SK-N-SH (cell line): Measurements from ENCODE around the gene ARMC6. TPM values are rescaled to one million over a fixed set of nuclear protein-coding genes. Genes with fewer than 3 reads are reported as not detected.

Experiments
- CTCF ChIA-PET: fragments of 300-600, 350-600 bp; formaldehyde crosslinking; extraction: SDS; loops from one replicate; lab custom pipeline; 2021; lab: Yijun Ruan, JAX
- POLR2A ChIA-PET: fragments of 350-600 bp; sonication (Branson Sonifier 250); formaldehyde crosslinking; extraction: SDS; loops from one replicate; lab custom pipeline; 2020; ENCODE audit warnings: antibody characterized with exemption, inconsistent platforms; lab: Yijun Ruan, JAX
- DNase-seq: peaks from one replicate; pipeline ENCODE4 v3.0.0; 2012
- H2AFZ ChIP-seq: fragments of 200-600 bp; sonication (generic); 2 replicates; pipeline ENCODE4 v1.8.1; 2016; ENCODE audit warnings: antibody characterized with exemption, mild to moderate bottlenecking, low read depth
- H3F3A ChIP-seq: fragments of 200-600 bp; sonication (generic); replicated peaks from 2 replicates; pipeline ENCODE3; 2016; ENCODE audit warnings: antibody characterized with exemption, mild to moderate bottlenecking; ENCODE audit not compliant: insufficient read depth
- H3K27ac ChIP-seq, 2 experiments: fragments of 200-500 bp in 1 of 2; fragments of 200-600 bp in 1 of 2; sonication (Bioruptor generic) in 1 of 2; sonication (generic), shearing (Covaris generic) in 1 of 2; 2 replicates each; pipeline versions ENCODE4 v1.5.1 to v1.6.1; 2014 to 2016; ENCODE audit warnings: low read depth in 2 of 2, inconsistent platforms in 1 of 2, low read length in 1 of 2, mild to moderate bottlenecking in 1 of 2, mixed read lengths in 1 of 2
- H3K27me3 ChIP-seq: fragments of 200-600 bp; sonication (generic), shearing (Covaris generic); 2 replicates; pipeline ENCODE4 v1.6.1; 2016; ENCODE audit warnings: mixed run types; ENCODE audit not compliant: insufficient read depth
- H3K36me3 ChIP-seq, 2 experiments: fragments of 200-500 bp in 1 of 2; fragments of 200-600 bp in 1 of 2; sonication (Bioruptor generic) in 1 of 2; sonication (generic) in 1 of 2; replicated peaks in 1 of 2; 2 replicates each; pipeline versions ENCODE3 to v1.5.1; 2014 to 2016; ENCODE audit warnings: low read length in 1 of 2, mild to moderate bottlenecking in 1 of 2; ENCODE audit not compliant: insufficient read depth in 2 of 2, control insufficient read depth in 1 of 2
- H3K4me1 ChIP-seq, 2 experiments: fragments of 200-500 bp in 1 of 2; fragments of 200-600 bp in 1 of 2; sonication (Bioruptor generic) in 1 of 2; sonication (generic), shearing (Covaris generic) in 1 of 2; 2 replicates each; pipeline versions ENCODE4 v1.5.1 to v1.6.1; 2014 to 2016; ENCODE audit warnings: low read depth in 1 of 2, low read length in 1 of 2, mixed run types in 1 of 2; ENCODE audit not compliant: insufficient read depth in 2 of 2, control insufficient read depth in 1 of 2
- H3K4me2 ChIP-seq: fragments of 200-600 bp; sonication (generic), shearing (Covaris generic); 2 replicates; pipeline ENCODE4 v1.6.1; 2017; ENCODE audit warnings: mixed run types
- H3K4me3 ChIP-seq, 2 experiments: fragments of 200-500 bp in 1 of 2; fragments of 200-600 bp in 1 of 2; sonication (Bioruptor generic) in 1 of 2; sonication (generic), shearing (Covaris generic) in 1 of 2; 2 replicates each; pipeline versions ENCODE4 v1.5.1 to v1.8.1; 2014 to 2016; ENCODE audit warnings: low read depth in 2 of 2, inconsistent platforms in 1 of 2, low read length in 1 of 2, mild to moderate bottlenecking in 1 of 2, mixed read lengths in 1 of 2, moderate library complexity in 1 of 2
- H3K79me2 ChIP-seq: fragments of 200-600 bp; sonication (generic); 2 replicates; pipeline ENCODE4 v1.8.1; 2017; ENCODE audit warnings: mild to moderate bottlenecking; ENCODE audit not compliant: insufficient read depth
- H3K9ac ChIP-seq: fragments of 200-600 bp; sonication (generic); 2 replicates; pipeline ENCODE4 v1.6.1; 2017; ENCODE audit warnings: mixed run types
- H3K9me2 ChIP-seq: fragments of 200-600 bp; sonication (generic); 2 replicates; pipeline ENCODE4 v1.6.1; 2017; ENCODE audit warnings: mixed run types
- H3K9me3 ChIP-seq: fragments of 200-600 bp; sonication (generic); 2 replicates; pipeline ENCODE4 v1.6.1; 2017; ENCODE audit warnings: mixed run types, mild to moderate bottlenecking, moderate library complexity
- H4K20me1 ChIP-seq: fragments of 200-600 bp; sonication (generic); 2 replicates; pipeline ENCODE4 v1.6.1; 2017; ENCODE audit warnings: mild to moderate bottlenecking, mixed run types; ENCODE audit not compliant: insufficient read depth
- FOSL2 ChIP-seq: IDR thresholded peaks from 2 replicates; pipeline ENCODE4 v1.4.0; 2012; ENCODE audit warnings: low read depth, mild to moderate bottlenecking, moderate library complexity, borderline replicate concordance
- FOXM1 ChIP-seq: IDR thresholded peaks from 2 replicates; pipeline ENCODE4 v1.4.0; 2012; ENCODE audit warnings: low read depth, mild to moderate bottlenecking
- GABPA ChIP-seq: IDR thresholded peaks from 2 replicates; pipeline ENCODE4 v1.4.0; 2012; ENCODE audit warnings: low read depth, mild to moderate bottlenecking
- JUND ChIP-seq: IDR thresholded peaks from 2 replicates; pipeline ENCODE4 v1.4.0; 2012
- MAX ChIP-seq: IDR thresholded peaks from 2 replicates; pipeline ENCODE4 v1.4.0; 2012; ENCODE audit warnings: low read depth
- MEF2A ChIP-seq: IDR thresholded peaks from 2 replicates; pipeline ENCODE4 v1.4.0; 2012; ENCODE audit warnings: low read depth, borderline replicate concordance
- MXI1 ChIP-seq: IDR thresholded peaks from 2 replicates; pipeline ENCODE4 v1.6.1; 2012; ENCODE audit warnings: mild to moderate bottlenecking, low read depth, low read length, improper control_type of control experiment
- NRF1 ChIP-seq: IDR thresholded peaks from 2 replicates; pipeline ENCODE4 v1.6.1; 2012; ENCODE audit warnings: low read depth, mild to moderate bottlenecking, low read length
- PBX3 ChIP-seq: IDR thresholded peaks from 2 replicates; pipeline ENCODE4; 2012
- RAD21 ChIP-seq: IDR thresholded peaks from 2 replicates; pipeline ENCODE4 v1.6.1; 2012; ENCODE audit warnings: mild to moderate bottlenecking, low read length
- RCOR1 ChIP-seq: fragments of 150-350 bp; IDR thresholded peaks from 2 replicates; pipeline ENCODE4 v1.6.1; 2017; ENCODE audit warnings: antibody characterized with exemption, low read length
- RXRA ChIP-seq: IDR thresholded peaks from 2 replicates; pipeline ENCODE4 v1.4.0; 2012; ENCODE audit warnings: low read depth, mild to moderate bottlenecking, borderline replicate concordance
- SIN3A ChIP-seq: IDR thresholded peaks from 2 replicates; pipeline ENCODE4 v1.6.1; 2012; ENCODE audit warnings: low read depth, mild to moderate bottlenecking, low read length, moderate library complexity, borderline replicate concordance
- SMC3 ChIP-seq: IDR thresholded peaks from 2 replicates; pipeline ENCODE4 v1.6.1; 2012; ENCODE audit warnings: low read depth, low read length, improper control_type of control experiment
- TCF12 ChIP-seq: IDR thresholded peaks from 2 replicates; pipeline ENCODE4 v1.4.0; 2012
- TEAD4 ChIP-seq: IDR thresholded peaks from 2 replicates; pipeline ENCODE4 v1.4.0; 2012; ENCODE audit warnings: mild to moderate bottlenecking, borderline replicate concordance; ENCODE audit not compliant: insufficient read depth
- WGBS: methylation state at CpG from one replicate; pipeline ENCODE4 v1.1.6; 2017; ENCODE audit warnings: low lambda C conversion rate; 5-methylcytosine and 5-hydroxymethylcytosine counted together
- polyA plus RNA-seq, 3 experiments: library from polyadenylated mRNA; depleted of rRNA; stranded (reverse); fragments of >200 nt; gene quantifications; 2 replicates each; pipeline ENCODE4 v1.2.3, GENCODE V29; 2012
- TF ChIP-seq, protein P1 (sequence below): IDR thresholded peaks from 2 replicates; pipeline ENCODE4 v1.6.1; 2012; ENCODE audit warnings: mild to moderate bottlenecking, low read depth, low read length, moderate library complexity

The ARMC6 gene
- polyA plus RNA-seq, 1 of the 3 experiments (the other 2 are of a cell fraction): 34.7 TPM

DNA sequence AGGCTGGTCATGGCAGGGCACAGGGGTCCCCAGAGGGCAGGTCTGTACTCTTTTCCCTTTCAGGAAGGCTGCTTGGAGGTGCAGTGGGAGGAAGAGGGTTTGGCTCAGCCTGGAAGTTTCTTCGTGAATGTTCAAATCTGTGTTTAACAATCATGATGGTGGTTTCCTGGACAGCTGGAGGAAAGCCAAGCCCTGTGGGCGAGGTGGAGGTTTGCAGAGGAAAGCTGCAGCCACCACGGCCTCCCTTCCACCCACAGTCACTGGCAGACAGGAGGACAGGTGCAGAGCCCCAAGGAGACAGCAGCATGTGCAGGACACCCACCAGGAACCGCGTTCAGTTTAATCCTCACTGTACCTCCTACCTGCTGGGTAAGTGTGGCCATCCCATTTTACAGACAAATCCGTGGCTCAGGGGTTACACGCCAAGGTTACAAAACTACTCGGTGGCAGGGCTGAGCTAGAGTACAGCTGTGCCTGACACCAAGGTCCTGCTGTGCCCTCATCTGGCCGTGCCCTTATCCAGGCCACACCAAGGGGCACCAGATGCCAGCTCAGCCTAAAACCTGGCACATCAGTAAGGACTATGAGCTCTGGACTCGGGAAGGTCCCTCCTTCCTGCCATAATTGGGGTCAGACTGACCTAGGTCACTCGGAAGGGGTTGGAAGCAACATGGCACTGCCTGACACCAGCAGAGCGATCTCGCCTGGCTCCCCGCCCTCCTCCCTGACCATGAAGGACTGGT is 34.2 kb upstream of the ARMC6 start:
- DNase-seq: no peak

DNA sequence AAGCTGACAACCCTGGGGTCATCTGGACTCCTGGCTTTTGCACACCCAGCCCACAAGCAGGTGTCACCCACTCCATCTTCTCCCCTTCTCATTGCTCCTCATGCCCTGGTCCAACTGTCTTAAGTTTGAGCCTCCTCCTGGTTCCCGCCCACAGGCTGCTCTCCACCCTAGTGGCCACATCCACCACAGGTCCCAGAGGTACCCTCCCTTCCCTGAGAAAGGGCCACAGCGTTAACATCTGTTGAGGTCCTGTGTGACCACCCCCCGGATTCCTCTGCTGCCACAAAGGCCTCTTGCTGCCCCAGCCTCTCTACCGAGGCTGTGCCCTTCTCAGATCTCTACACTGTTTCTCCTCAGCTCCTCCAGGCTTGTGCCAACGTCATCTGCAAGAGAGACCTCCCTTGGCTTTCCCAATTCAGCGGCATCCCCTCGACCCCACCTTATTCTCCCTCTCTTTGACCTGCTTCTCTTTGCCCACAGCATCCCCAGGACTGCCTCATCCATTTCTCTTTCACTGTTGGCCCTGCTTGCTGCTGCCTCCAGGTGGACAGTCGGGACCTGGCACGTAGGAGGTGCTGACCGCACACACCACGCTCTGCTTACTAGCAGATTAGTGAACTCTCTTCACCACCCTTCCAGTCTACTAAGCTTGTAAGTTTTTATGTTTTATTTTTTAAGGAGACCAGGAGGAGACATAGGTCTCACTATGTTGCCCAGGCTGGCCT is 33.3 kb upstream of the ARMC6 start:
- H2AFZ ChIP-seq: no peak overlapping the region
- no peak overlapping the region for H3K9ac ChIP-seq
- H3K4me2 ChIP-seq: no peak overlapping the region
- no peaks in the 10 kb centered on the region for H3K9me3 ChIP-seq
- H3K27ac ChIP-seq: no peak overlapping the region
- peaks cover 0 to 11% of the 10 kb centered on the region in 2 experiments; a peak in 1 of 4 replicates for H3K4me1 ChIP-seq
- DNase-seq: peak; percentile 47
- POLR2A ChIA-PET: no interaction called here
- H3K36me3 ChIP-seq: peaks cover 41 to 51% of the 10 kb centered on the region in 2 experiments
- H4K20me1 ChIP-seq: peaks cover 6% of the 10 kb centered on the region; the same call in 1 of the 2 replicates
- 95% methylated on average over 9 of the region's 11 CpGs for WGBS
- no peak overlapping the region for H3K4me3 ChIP-seq
- CTCF ChIA-PET: interaction anchor here (0.8 to 2.0 kb wide), 8 partner anchors 9 to 85 kb away, joined by 3 to 8 read pairs (median 3); partner anchors contain the start of genes COPE and DDX49
- peaks cover 13% of the 10 kb centered on the region for H3K79me2 ChIP-seq
- peaks cover 4% of the 10 kb centered on the region for H3F3A ChIP-seq
- no peaks in the 10 kb centered on the region for H3K9me2 ChIP-seq
- no peaks in the 10 kb centered on the region for H3K27me3 ChIP-seq
- TF ChIP-seq TCF12 (no peak), PBX3 (no peak), MAX (no peak), RAD21 (0 out of 2 replicates have a peak, but pooled peaks have one; percentile 3), RCOR1 (no peak), NRF1 (no peak), FOXM1 (no peak), TEAD4 (no peak), FOSL2 (no peak), RXRA (no peak), GABPA (no peak), JUND (no peak)
- TF ChIP-seq, protein P1, sequence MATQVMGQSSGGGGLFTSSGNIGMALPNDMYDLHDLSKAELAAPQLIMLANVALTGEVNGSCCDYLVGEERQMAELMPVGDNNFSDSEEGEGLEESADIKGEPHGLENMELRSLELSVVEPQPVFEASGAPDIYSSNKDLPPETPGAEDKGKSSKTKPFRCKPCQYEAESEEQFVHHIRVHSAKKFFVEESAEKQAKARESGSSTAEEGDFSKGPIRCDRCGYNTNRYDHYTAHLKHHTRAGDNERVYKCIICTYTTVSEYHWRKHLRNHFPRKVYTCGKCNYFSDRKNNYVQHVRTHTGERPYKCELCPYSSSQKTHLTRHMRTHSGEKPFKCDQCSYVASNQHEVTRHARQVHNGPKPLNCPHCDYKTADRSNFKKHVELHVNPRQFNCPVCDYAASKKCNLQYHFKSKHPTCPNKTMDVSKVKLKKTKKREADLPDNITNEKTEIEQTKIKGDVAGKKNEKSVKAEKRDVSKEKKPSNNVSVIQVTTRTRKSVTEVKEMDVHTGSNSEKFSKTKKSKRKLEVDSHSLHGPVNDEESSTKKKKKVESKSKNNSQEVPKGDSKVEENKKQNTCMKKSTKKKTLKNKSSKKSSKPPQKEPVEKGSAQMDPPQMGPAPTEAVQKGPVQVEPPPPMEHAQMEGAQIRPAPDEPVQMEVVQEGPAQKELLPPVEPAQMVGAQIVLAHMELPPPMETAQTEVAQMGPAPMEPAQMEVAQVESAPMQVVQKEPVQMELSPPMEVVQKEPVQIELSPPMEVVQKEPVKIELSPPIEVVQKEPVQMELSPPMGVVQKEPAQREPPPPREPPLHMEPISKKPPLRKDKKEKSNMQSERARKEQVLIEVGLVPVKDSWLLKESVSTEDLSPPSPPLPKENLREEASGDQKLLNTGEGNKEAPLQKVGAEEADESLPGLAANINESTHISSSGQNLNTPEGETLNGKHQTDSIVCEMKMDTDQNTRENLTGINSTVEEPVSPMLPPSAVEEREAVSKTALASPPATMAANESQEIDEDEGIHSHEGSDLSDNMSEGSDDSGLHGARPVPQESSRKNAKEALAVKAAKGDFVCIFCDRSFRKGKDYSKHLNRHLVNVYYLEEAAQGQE: no peak

More for the DNA sequence above, 34.2 kb upstream of the ARMC6 start:
- Histone ChIP-seq H3K9ac (no peak overlapping the region), H3K79me2 (peaks cover 13% of the 10 kb centered on the region), H3K4me2 (no peak overlapping the region), H2AFZ (no peak overlapping the region), H3K27ac (no peak overlapping the region), H3F3A (peaks cover 4% of the 10 kb centered on the region), H3K4me1 (peaks cover 0 to 11% of the 10 kb centered on the region in 2 experiments; a peak in 1 of 4 replicates), H3K27me3 (no peaks in the 10 kb centered on the region), H3K36me3 (peaks cover 40 to 47% of the 10 kb centered on the region in 2 experiments), H3K4me3 (no peak overlapping the region), H4K20me1 (peaks cover 6% of the 10 kb centered on the region; the same call in 1 of the 2 replicates), H3K9me2 (no peaks in the 10 kb centered on the region), H3K9me3 (no peaks in the 10 kb centered on the region)
- POLR2A ChIA-PET: interaction anchor here (0.6 kb wide), 1 partner anchor 53 kb away, joined by 3 read pairs; no protein-coding TSS in a partner anchor
- 58% methylated on average over 8 of the region's 14 CpGs for WGBS
- CTCF ChIA-PET: interaction anchor here (0.8 to 2.0 kb wide), 4 partner anchors 8 to 54 kb away, joined by 3 to 8 read pairs (median 4); no protein-coding TSS in a partner anchor
- TF ChIP-seq MEF2A (no peak), SMC3 (no peak), MXI1 (no peak), JUND (no peak), PBX3 (no peak), SIN3A (no peak)
